Esophagus squamous epithelium (tissue), 5 donors: ENCODE measurements around the gene VCL. TPM values are rescaled to one million over a fixed set of nuclear protein-coding genes. Genes with fewer than 3 reads are reported as not detected.

Source experiments
- DNase-seq: peaks from one replicate; lab custom pipeline; 2025; lab: John Stamatoyannopoulos, UW
- H3K27ac ChIP-seq, 4 donors: fragments of 200-600 bp; sonication (generic); one replicate each; pipeline ENCODE4 v1.5.1; 2016 to 2019; ENCODE audit warnings: mild to moderate bottlenecking in 1 of 4
- H3K27me3 ChIP-seq, 4 donors: fragments of 200-600 bp; sonication (generic); 1 replicate in 3 of 4; 2 replicates in 1 of 4; pipeline versions ENCODE4 v1.5.1 to v1.6.0; 2017 to 2021; ENCODE audit warnings: antibody characterized with exemption in 1 of 4
- H3K36me3 ChIP-seq, 3 donors: fragments of 200-600 bp; sonication (generic); one replicate each; pipeline ENCODE4 v1.5.1; 2016 to 2019
- H3K4me1 ChIP-seq, 3 donors: fragments of 200-600 bp; sonication (generic); one replicate each; pipeline ENCODE4 v1.5.1; 2017 to 2019
- H3K4me3 ChIP-seq, 4 donors: fragments of 200-600 bp; sonication (generic); 1 replicate in 3 of 4; 2 replicates in 1 of 4; pipeline ENCODE4 v1.5.1; 2016 to 2019; ENCODE audit warnings: mild to moderate bottlenecking in 2 of 4, moderate library complexity in 1 of 4
- H3K9me3 ChIP-seq, 3 donors: fragments of 200-600 bp; sonication (generic); one replicate each; pipeline ENCODE4 v1.5.1; 2016 to 2019
- CTCF ChIP-seq, 6 experiments: fragments of 450-650 bp in 4 of 6; fragments of 200-600 bp in 2 of 6; sonication (generic) in 2 of 6; IDR thresholded peaks; one replicate each; pipeline ENCODE4 v1.5.1; 2016 to 2019; ENCODE audit warnings: antibody characterized with exemption in 6 of 6, mild to moderate bottlenecking in 4 of 6, moderate library complexity in 4 of 6
- POLR2A ChIP-seq, 4 donors: fragments of 450-650 bp; IDR thresholded peaks; one replicate each; pipeline ENCODE4 v1.6.1; 2017; ENCODE audit warnings: antibody characterized with exemption in 4 of 4, mild to moderate bottlenecking in 4 of 4, moderate library complexity in 3 of 4
- WGBS, 2 donors: methylation state at CpG; one replicate each; pipeline ENCODE4 v1.1.5; 2018; 5-methylcytosine and 5-hydroxymethylcytosine counted together
- intact Hi-C: fragments of 100-400 bp; cut with DNase I; formaldehyde crosslinking; loops from one replicate; pipeline ENCODE4 v1.15.0; 2022
- total RNA-seq, 4 donors: library from RNA; depleted of rRNA; stranded (reverse); fragments of >200 nt; gene quantifications; one replicate each; pipeline ENCODE4 v1.1.0, GENCODE V29; 2016
- donor health status: DM: yes; HTN: yes; CAD: no.

VCL gene
- total RNA-seq, 4 donors from 2014 or later = 64.8 to 143 (median 75.0) TPM

- no peak for DNase-seq
- peak overlapping the region in 1 of 4 donors; percentile 44 for H3K27ac ChIP-seq
- H3K4me3 ChIP-seq = no peak overlapping the region
- 53 to 87% methylated on average over 1 of the region's 1 CpG for WGBS, 2 donors
- H3K27me3 ChIP-seq = no peaks in the 10 kb centered on the region
- peaks cover 0 to 71% (median 16%) of the 10 kb centered on the region in 3 donors for H3K4me1 ChIP-seq
- no peak for TF ChIP-seq POLR2A (IDR thresholded peaks at IDR 0.05)
- no peak for TF ChIP-seq CTCF (IDR thresholded peaks at IDR 0.05)
- peaks cover 0 to 15% (median 0%) of the 10 kb centered on the region in 3 donors for H3K36me3 ChIP-seq
- intact Hi-C loops = no loop called here
- H3K9me3 ChIP-seq = no peaks in the 10 kb centered on the region
Observed at GRCh38 chr10:74049955-74050354, 52.0 kb downstream of the VCL start.

GRCh38 chr10:74050653-74051052 is 52.7 kb downstream of the VCL start:
- no peak for DNase-seq

GRCh38 chr10:74051736-74052342 is 53.9 kb downstream of the VCL start:
- peaks cover 0 to 84% (median 32%) of the 10 kb centered on the region in 3 donors for H3K4me1 ChIP-seq
- intact Hi-C loops = no loop called here

More at GRCh38 chr10:74050653-74051052, 52.7 kb downstream of the VCL start:
- TF ChIP-seq POLR2A (IDR thresholded peaks at IDR 0.05) (no peak), CTCF (IDR thresholded peaks at IDR 0.05) (no peak)
- no peaks in the 10 kb centered on the region for H3K27me3 ChIP-seq
- H3K9me3 ChIP-seq = no peaks in the 10 kb centered on the region
- H3K4me1 ChIP-seq = peaks cover 0 to 78% (median 20%) of the 10 kb centered on the region in 3 donors
- intact Hi-C loops = no loop called here
- peaks cover 0 to 11% (median 0%) of the 10 kb centered on the region in 3 donors for H3K36me3 ChIP-seq
- 79 to 100% methylated on average over 1 of the region's 1 CpG for WGBS, 2 donors
- no peak overlapping the region for H3K4me3 ChIP-seq
- peak overlapping the region in 1 of 4 donors; percentile 44 for H3K27ac ChIP-seq

GRCh38 chr10:74052994-74053393 is 55.1 kb downstream of the VCL start:
- no peak overlapping the region for H3K27ac ChIP-seq
- no peaks in the 10 kb centered on the region for H3K9me3 ChIP-seq
- H3K4me3 ChIP-seq = no peak overlapping the region
- peaks cover 0 to 84% (median 26%) of the 10 kb centered on the region in 3 donors for H3K4me1 ChIP-seq
- H3K27me3 ChIP-seq = no peaks in the 10 kb centered on the region
- no peaks in the 10 kb centered on the region for H3K36me3 ChIP-seq
- intact Hi-C loops = no loop called here
- TF ChIP-seq CTCF (IDR thresholded peaks at IDR 0.05) (no peak), POLR2A (IDR thresholded peaks at IDR 0.05) (no peak)
- no peak for DNase-seq
- WGBS, 2 donors = 81 to 86% methylated on average over 1 of the region's 1 CpG

More at GRCh38 chr10:74051736-74052342, 53.9 kb downstream of the VCL start:
- Histone ChIP-seq H3K27ac (peak overlapping the region in 1 of 4 donors; percentile 29), H3K36me3 (no peaks in the 10 kb centered on the region), H3K9me3 (no peaks in the 10 kb centered on the region), H3K4me3 (no peak overlapping the region), H3K27me3 (no peaks in the 10 kb centered on the region)
- 77 to 86% methylated on average over 5 of the region's 5 CpGs for WGBS, 2 donors
- no peak for TF ChIP-seq CTCF (IDR thresholded peaks at IDR 0.05)
- TF ChIP-seq POLR2A (IDR thresholded peaks at IDR 0.05) = no peak
- no peak for DNase-seq

GRCh38 chr10:74055383-74056049 is 57.6 kb downstream of the VCL start:
- Histone ChIP-seq H3K27ac (peak overlapping the region; percentile 16 to 74 (median 55)), H3K4me3 (no peak overlapping the region), H3K4me1 (peaks cover 4 to 72% (median 21%) of the 10 kb centered on the region in 3 donors), H3K9me3 (no peaks in the 10 kb centered on the region), H3K27me3 (no peaks in the 10 kb centered on the region), H3K36me3 (no peaks in the 10 kb centered on the region)
- no peak for DNase-seq
- intact Hi-C loops = no loop called here
- TF ChIP-seq CTCF (IDR thresholded peaks at IDR 0.05) = no peak
- no peak for TF ChIP-seq POLR2A (IDR thresholded peaks at IDR 0.05)
- WGBS, 2 donors = 60 to 64% methylated on average over 4 of the region's 4 CpGs
